ENCODE data around the gene AKR7A3. TPM values are rescaled to one million over a fixed set of nuclear protein-coding genes. Genes with fewer than 3 reads are reported as not detected.
A peak's percentile ranks its signal among the peaks of the same experiment; 100 is the strongest.

Gene AKR7A3
- total and polyA plus RNA-seq, 9 of the 15 experiments (the other 6 are each of a cell fraction or from before 2014, with no cell fraction given) = 0.04 to 1.5 (median 0.44) TPM; not detected in 1

DNA sequence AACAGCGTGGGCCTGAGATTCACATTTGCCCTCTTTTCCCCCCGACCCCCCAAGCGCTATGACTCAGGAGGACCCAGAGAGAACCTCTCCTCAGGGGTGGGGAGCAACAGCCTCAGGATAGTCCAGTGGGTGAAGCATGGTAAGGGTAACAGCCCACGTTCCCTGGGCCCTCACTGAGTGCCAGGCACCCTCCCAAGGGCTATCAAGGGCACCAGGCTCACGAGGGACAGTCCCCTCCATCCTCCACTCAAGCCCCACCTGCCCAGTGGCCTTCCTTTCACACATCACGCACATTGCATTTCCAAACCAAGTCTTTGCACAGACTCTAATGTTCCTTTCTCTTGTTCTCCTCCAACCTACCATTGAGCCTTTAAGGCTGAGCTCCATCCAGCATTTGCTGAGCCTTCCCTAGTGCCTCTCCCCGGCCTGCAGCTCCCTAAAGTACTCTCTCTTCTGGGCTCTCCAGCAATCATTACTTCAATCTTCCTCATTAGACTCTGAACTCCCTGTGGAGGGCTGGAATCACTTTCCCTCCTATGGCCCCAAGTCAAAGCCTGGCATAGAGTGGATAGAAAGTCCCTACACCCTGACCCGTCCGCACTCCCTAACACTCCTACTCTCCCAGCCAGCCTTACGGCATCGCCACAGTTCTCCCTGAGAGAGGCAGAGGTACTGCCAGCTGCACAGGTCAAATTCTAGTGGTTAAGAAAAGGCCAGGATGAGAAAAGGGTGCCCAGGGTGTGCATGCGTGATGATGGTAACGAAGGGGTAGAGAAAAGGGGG is 22.3 kb upstream of the AKR7A3 start (continued):
- TF ChIP-seq ZNF584 (CRISPR knock-in tag; IDR thresholded peaks at IDR 0.05; ENCODE audit: low read depth) (no peak), SIRT6 (IDR thresholded peaks at IDR 0.05; ENCODE audit: low read depth, low read length) (no peak)

GRCh38 chr1:19310061-19310460 is 21.5 kb upstream of the AKR7A3 start:
- Histone ChIP-seq H3K4me1 (replicated peaks in 1 of 2; ENCODE audit: control insufficient read depth in 2 of 2, insufficient read depth in 2 of 2, low read length in 2 of 2) (peaks cover 30 to 50% of the 10 kb centered on the region in 2 experiments), H4K20me1 (replicated peaks; ENCODE audit: control insufficient read depth, insufficient read depth, low read length) (no peaks in the 10 kb centered on the region; the same call in 1 of the 2 replicates), H3K9me3 (replicated peaks; ENCODE audit: control insufficient read depth, insufficient read depth, low read depth, low read length) (no peaks in the 10 kb centered on the region), H3K79me2 (ENCODE audit: control insufficient read depth, insufficient read depth, low read length) (peaks cover 42% of the 10 kb centered on the region), H3K9me1 (ENCODE audit: control insufficient read depth, insufficient read depth, low read length) (peaks cover 2% of the 10 kb centered on the region), H3K4me2 (ENCODE audit: insufficient read depth, low read length) (no peak overlapping the region), H3K27me3 (ENCODE audit: control insufficient read depth in 2 of 2, insufficient read depth in 2 of 2, low read length in 2 of 2) (no peaks in the 10 kb centered on the region), H3K9ac (ENCODE audit: insufficient read depth in 1 of 2, low read depth in 2 of 2, low read length in 2 of 2) (peak overlapping the region in 1 of 2 experiments; percentile 41; a peak in 1 of 4 replicates), H3K4me3 (no peak overlapping the region), H2AFZ (ENCODE audit: low read depth, low read length) (no peak overlapping the region), H3K36me3 (ENCODE audit: control insufficient read depth, insufficient read depth, low read length) (peaks cover 51% of the 10 kb centered on the region), H3K27ac (ENCODE audit: extremely low read depth, low read depth, low read length) (no peak overlapping the region)
- intact Hi-C loops (cut with micrococcal nuclease) (loop anchor here (5.0 kb wide), 1 partner anchor 58 kb away; the partner anchor contains the start of genes EMC1 and MRTO4), in situ Hi-C loops (cut with MboI) (no loop called here)
- ChIA-PET POLR2A (interaction anchor here (0.6 to 4.0 kb wide), 5 partner anchors 14 to 287 kb away, joined by 3 to 19 read pairs (median 3); a partner anchor contains a TSS), CTCF (ENCODE audit: low intra/inter-chr PET ratio) (no interaction called here)
- no TSS peak for BruUV-seq (replicated peaks)
- WGBS (ENCODE audit: insufficient coverage, low coverage, missing lambda C conversion rate) = 93% methylated on average over 7 of the region's 7 CpGs
- no peak for DNase-seq (ENCODE audit: extremely low read depth in 1 of 4, low spot score in 3 of 4)
- no peak for ATAC-seq
- no peak for FAIRE-seq
- TF ChIP-seq BRD4 (IDR thresholded peaks at IDR 0.05) (no peak), DDX20 (tag; IDR thresholded peaks at IDR 0.05; ENCODE audit: low read depth) (no peak), ZNF780A (CRISPR knock-in tag; IDR thresholded peaks at IDR 0.05) (no peak), TBL1XR1 (IDR thresholded peaks at IDR 0.05; ENCODE audit: low read length in 2 of 2) (no peak), ELF4 (CRISPR knock-in tag; IDR thresholded peaks at IDR 0.05) (no peak), HDAC6 (IDR thresholded peaks at IDR 0.05; ENCODE audit: low read depth, low read length) (no peak), ZNF384 (IDR thresholded peaks at IDR 0.05; ENCODE audit: low read depth, low read length) (no peak), MAZ (CRISPR knock-in tag; conservative IDR thresholded peaks at IDR 0.05 in 1 of 2, IDR thresholded peaks at IDR 0.05 in 1 of 2) (no peak), MCM7 (IDR thresholded peaks at IDR 0.05) (no peak), GMEB1 (CRISPR knock-in tag; IDR thresholded peaks at IDR 0.05) (no peak), RBM39 (optimal IDR thresholded peaks at IDR 0.05; ENCODE audit: low read depth, low read length) (no peak), RAD51 (IDR thresholded peaks at IDR 0.05; ENCODE audit: borderline replicate concordance, low read depth) (no peak), RBM17 (IDR thresholded peaks at IDR 0.05; ENCODE audit: borderline replicate concordance, low read depth, low read length) (no peak)
- TF ChIP-seq, protein P1, sequence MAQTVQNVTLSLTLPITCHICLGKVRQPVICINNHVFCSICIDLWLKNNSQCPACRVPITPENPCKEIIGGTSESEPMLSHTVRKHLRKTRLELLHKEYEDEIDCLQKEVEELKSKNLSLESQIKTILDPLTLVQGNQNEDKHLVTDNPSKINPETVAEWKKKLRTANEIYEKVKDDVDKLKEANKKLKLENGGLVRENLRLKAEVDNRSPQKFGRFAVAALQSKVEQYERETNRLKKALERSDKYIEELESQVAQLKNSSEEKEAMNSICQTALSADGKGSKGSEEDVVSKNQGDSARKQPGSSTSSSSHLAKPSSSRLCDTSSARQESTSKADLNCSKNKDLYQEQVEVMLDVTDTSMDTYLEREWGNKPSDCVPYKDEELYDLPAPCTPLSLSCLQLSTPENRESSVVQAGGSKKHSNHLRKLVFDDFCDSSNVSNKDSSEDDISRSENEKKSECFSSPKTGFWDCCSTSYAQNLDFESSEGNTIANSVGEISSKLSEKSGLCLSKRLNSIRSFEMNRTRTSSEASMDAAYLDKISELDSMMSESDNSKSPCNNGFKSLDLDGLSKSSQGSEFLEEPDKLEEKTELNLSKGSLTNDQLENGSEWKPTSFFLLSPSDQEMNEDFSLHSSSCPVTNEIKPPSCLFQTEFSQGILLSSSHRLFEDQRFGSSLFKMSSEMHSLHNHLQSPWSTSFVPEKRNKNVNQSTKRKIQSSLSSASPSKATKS (CRISPR knock-in tag; IDR thresholded peaks at IDR 0.05) = no peak

Data from K562 (cell line).